PC-3 (cell line): ENCODE measurements around the gene KRTAP2-2. TPM values are rescaled to one million over a fixed set of nuclear protein-coding genes. Genes with fewer than 3 reads are reported as not detected.
"Not testable (repeated sequence)": the region's sequence is repeated elsewhere in the genome, so short reads cannot be mapped to it uniquely, and the experiment has no call there.

Source experiments
- ATAC-seq: fragments of 200-7000 bp; cut with Tn5 transposase; 2 replicates; pipeline ENCODE4 v1.9.1; 2020; ENCODE audit warnings: mild to moderate bottlenecking, moderate library complexity
- BruUV-seq: library from RNA; stranded (reverse); fragments of 400-500 nt; replicated peaks from 2 replicates; lab custom pipeline; 2021; lab: Mats Ljungman, UMichigan
- CTCF ChIA-PET: fragments of 300-600 bp; sonication (Branson Sonifier 250); formaldehyde crosslinking; loops from one replicate; lab custom pipeline; 2022; ENCODE audit warnings: antibody characterized with exemption; lab: Charles Lee
- POLR2A ChIA-PET: fragments of 300-600 bp; sonication (Branson Sonifier 250); formaldehyde crosslinking; loops from one replicate; lab custom pipeline; 2022; ENCODE audit warnings: antibody characterized with exemption; ENCODE audit not compliant: unreplicated experiment; lab: Charles Lee
- DNase-seq: peaks from one replicate; pipeline ENCODE4 v3.0.0-alpha.2; 2015
- H2AFZ ChIP-seq: fragments of 300-600 bp; sonication (generic); 2 replicates; pipeline ENCODE4 v1.6.0; 2016; ENCODE audit warnings: antibody characterized with exemption, low read length
- H3F3A ChIP-seq: fragments of 300-600 bp; sonication (generic); one replicate; pipeline ENCODE4 v1.6.0; 2017; ENCODE audit warnings: antibody characterized with exemption, low read length, control low read depth, mild to moderate bottlenecking; ENCODE audit not compliant: unreplicated experiment
- H3K27ac ChIP-seq: fragments of 300-600 bp; sonication (generic); 2 replicates; pipeline ENCODE4 v1.5.1; 2016; ENCODE audit warnings: mild to moderate bottlenecking, low read length
- H3K27me3 ChIP-seq: fragments of 300-600 bp; sonication (generic); 2 replicates; pipeline ENCODE4 v1.6.1; 2016; ENCODE audit warnings: low read length, mixed read lengths
- H3K36me3 ChIP-seq: fragments of 300-600 bp; sonication (generic); 2 replicates; pipeline ENCODE4 v1.6.1; 2016; ENCODE audit warnings: low read depth, mixed run types, low read length, mixed read lengths
- H3K4me1 ChIP-seq: fragments of 300-600 bp; sonication (generic); 2 replicates; pipeline ENCODE4 v1.5.1; 2016; ENCODE audit warnings: low read length; ENCODE audit not compliant: insufficient read depth
- H3K4me2 ChIP-seq: fragments of 300-600 bp; sonication (generic); 2 replicates; pipeline ENCODE4 v1.6.0; 2016; ENCODE audit warnings: low read length
- H3K4me3 ChIP-seq: fragments of 300-600 bp; sonication (generic); 2 replicates; pipeline ENCODE4 v1.5.1; 2016; ENCODE audit warnings: mild to moderate bottlenecking, low read length, mixed read lengths
- H3K79me2 ChIP-seq: fragments of 300-600 bp; sonication (generic); 2 replicates; pipeline ENCODE4 v1.6.1; 2017; ENCODE audit warnings: low read length, mixed read lengths
- H3K9ac ChIP-seq: fragments of 300-600 bp; sonication (generic); 2 replicates; pipeline ENCODE4 v1.6.0; 2016; ENCODE audit warnings: mild to moderate bottlenecking, low read length
- H3K9me2 ChIP-seq: fragments of 300-600 bp; sonication (generic); replicated peaks from 2 replicates; pipeline ENCODE4 v1.6.1; 2016; ENCODE audit warnings: mixed run types, low read length, mixed read lengths
- H3K9me3 ChIP-seq: fragments of 300-600 bp; sonication (generic); 2 replicates; pipeline ENCODE4 v1.6.1; 2016; ENCODE audit warnings: low read length, mixed read lengths
- H4K20me1 ChIP-seq: fragments of 300-600 bp; sonication (generic); 2 replicates; pipeline ENCODE4 v1.6.1; 2016; ENCODE audit warnings: low read length, mixed read lengths
- EZH2 ChIP-seq: fragments of 300-600 bp; sonication (generic); IDR thresholded peaks from one replicate; pipeline ENCODE4 v1.6.1; 2017; ENCODE audit warnings: antibody characterized with exemption, mild to moderate bottlenecking, low read length; ENCODE audit not compliant: unreplicated experiment
- EZH2phosphoT487 ChIP-seq: fragments of 300-600 bp; sonication (generic); IDR thresholded peaks from 2 replicates; pipeline ENCODE4 v1.6.1; 2018; ENCODE audit warnings: mild to moderate bottlenecking, antibody characterized with exemption, low read length, borderline replicate concordance
- intact Hi-C: fragments of 100-400 bp; cut with micrococcal nuclease; formaldehyde crosslinking; loops from 2 replicates; pipeline ENCODE4 v1.9.0; 2023
- total RNA-seq: library from RNA; depleted of rRNA; stranded (reverse); fragments of >200 nt; gene quantifications from 2 replicates; pipeline ENCODE4 v1.2.3, GENCODE V29; 2014
- TF ChIP-seq, protein P1 (sequence below): fragments of 300-600 bp; sonication (generic); conservative IDR thresholded peaks from 2 replicates; pipeline ENCODE4 v1.5.1; 2017; ENCODE audit warnings: antibody characterized with exemption, low read depth, mild to moderate bottlenecking, low read length

Gene KRTAP2-2
- total RNA-seq, 1 experiment from 2014 or later = not detected

DNA sequence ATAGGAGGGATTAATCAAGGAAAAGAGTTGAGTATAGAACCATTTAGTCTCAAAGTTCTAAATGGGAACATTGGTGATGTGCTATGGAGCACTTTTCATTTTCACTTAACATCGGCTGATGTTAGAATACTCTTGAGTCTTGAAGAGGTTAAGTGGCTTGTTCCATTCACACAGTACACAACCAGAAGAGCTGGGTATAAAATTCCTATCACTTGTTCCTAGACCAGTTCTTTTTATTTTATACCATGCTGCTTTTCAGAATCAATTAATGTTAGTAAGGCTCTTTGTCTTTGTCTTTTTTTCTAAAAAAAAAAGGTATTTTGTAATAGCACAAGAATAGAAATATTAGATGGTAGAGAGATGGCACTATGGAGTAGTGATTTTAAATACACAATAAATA is 12.1 kb downstream of the KRTAP2-2 start:
- ChIA-PET POLR2A (no interaction called here), CTCF (no interaction called here)
- ATAC-seq = no peak
- Histone ChIP-seq H3K4me2 (no peak overlapping the region), H3K9me3 (no peaks in the 10 kb centered on the region), H2AFZ (no peak overlapping the region), H3K27me3 (no peaks in the 10 kb centered on the region), H3K9ac (no peak overlapping the region), H3K79me2 (no peaks in the 10 kb centered on the region), H3K9me2 (no peaks in the 10 kb centered on the region), H3K4me1 (peaks cover 1% of the 10 kb centered on the region), H3K4me3 (no peak overlapping the region), H3K36me3 (no peaks in the 10 kb centered on the region), H4K20me1 (no peaks in the 10 kb centered on the region), H3K27ac (no peak overlapping the region), H3F3A (no peaks in the 10 kb centered on the region)
- intact Hi-C loops = no loop called here
- DNase-seq = no peak
- TF ChIP-seq EZH2phosphoT487 = no peak
- TF ChIP-seq EZH2 = no peak
- TF ChIP-seq, protein P1, sequence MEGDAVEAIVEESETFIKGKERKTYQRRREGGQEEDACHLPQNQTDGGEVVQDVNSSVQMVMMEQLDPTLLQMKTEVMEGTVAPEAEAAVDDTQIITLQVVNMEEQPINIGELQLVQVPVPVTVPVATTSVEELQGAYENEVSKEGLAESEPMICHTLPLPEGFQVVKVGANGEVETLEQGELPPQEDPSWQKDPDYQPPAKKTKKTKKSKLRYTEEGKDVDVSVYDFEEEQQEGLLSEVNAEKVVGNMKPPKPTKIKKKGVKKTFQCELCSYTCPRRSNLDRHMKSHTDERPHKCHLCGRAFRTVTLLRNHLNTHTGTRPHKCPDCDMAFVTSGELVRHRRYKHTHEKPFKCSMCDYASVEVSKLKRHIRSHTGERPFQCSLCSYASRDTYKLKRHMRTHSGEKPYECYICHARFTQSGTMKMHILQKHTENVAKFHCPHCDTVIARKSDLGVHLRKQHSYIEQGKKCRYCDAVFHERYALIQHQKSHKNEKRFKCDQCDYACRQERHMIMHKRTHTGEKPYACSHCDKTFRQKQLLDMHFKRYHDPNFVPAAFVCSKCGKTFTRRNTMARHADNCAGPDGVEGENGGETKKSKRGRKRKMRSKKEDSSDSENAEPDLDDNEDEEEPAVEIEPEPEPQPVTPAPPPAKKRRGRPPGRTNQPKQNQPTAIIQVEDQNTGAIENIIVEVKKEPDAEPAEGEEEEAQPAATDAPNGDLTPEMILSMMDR = no peak
- no TSS peak for BruUV-seq

DNA sequence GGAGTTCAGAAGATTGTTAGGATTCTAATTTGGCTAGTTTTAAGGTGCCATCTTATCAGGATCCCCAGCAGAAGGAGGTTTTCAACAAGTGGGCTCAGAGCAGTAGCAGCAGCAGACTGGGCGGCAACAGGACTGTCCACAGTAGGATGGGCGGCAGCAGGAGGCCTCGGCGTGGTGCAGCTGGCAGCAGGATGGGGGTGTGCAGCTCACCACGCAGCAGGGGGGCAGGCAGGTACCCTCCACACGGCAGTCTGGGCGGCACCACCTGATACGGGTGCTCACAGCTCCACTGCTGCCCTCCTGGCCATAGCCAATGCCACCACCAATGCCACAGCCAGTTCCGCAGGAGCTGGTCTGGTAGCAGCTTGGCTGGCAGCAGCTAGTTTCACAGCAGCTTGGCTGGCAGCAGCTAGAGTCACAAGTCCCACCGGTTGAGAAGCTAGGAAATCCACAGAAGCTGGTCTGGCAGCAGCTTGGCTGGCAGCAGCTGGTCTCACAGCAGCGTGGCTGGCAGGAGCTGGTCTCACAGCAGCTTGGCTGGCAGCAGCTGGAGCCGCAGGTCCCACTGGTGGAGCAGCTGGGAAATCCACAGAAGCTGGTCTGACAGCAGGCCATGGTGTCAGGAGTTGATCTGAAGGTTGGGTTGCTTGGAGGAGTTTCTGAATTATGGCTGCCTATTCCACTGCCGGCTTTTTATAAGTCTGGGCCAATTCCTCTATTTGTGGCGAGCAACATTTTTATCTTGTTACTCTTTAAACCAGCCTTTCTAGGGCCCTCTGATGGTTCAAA is 14.1 kb downstream of the KRTAP2-2 start, which contains the start of gene KRTAP1-1:
Gene KRTAP1-1, minus strand, starts transcription at position 668 of the 789 bp plus-strand sequence. Its CDS starts 53 bp downstream, at position 615.
- H3K36me3 ChIP-seq, ATAC-seq, H4K20me1 ChIP-seq, H3K27me3 ChIP-seq, H3K27ac ChIP-seq, H3K9ac ChIP-seq, CTCF ChIA-PET, H3K79me2 ChIP-seq, H3K4me3 ChIP-seq, DNase-seq, H3K4me2 ChIP-seq, intact Hi-C loops, H2AFZ ChIP-seq, H3K9me3 ChIP-seq, BruUV-seq, POLR2A ChIA-PET, H3K9me2 ChIP-seq, H3K4me1 ChIP-seq, H3F3A ChIP-seq: not testable (repeated sequence)

DNA sequence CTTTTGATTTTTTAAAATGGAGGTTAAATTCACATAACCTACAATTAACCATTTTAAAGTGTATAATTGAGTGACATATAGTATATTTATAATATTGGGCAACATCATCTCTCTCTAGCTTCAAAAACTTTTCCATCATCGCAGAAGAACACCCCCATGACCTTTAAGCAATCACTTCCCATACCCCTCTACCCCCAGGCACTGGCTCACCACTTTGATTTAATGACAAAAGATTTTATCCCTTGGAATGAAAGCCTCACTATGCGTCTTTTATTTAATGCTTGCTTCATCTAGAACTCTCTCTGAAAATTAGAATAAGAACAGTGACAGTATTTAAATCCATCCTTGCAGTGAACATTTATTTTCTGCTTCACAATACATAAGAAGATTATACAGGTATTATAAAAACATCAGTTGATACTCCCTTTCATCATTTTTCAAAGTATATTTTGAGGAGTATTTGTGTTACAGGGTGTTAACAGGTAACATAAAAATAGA is 17.1 kb downstream of the KRTAP2-2 start:
- no TSS peak for BruUV-seq
- intact Hi-C loops = no loop called here
- POLR2A ChIA-PET = no interaction called here

DNA sequence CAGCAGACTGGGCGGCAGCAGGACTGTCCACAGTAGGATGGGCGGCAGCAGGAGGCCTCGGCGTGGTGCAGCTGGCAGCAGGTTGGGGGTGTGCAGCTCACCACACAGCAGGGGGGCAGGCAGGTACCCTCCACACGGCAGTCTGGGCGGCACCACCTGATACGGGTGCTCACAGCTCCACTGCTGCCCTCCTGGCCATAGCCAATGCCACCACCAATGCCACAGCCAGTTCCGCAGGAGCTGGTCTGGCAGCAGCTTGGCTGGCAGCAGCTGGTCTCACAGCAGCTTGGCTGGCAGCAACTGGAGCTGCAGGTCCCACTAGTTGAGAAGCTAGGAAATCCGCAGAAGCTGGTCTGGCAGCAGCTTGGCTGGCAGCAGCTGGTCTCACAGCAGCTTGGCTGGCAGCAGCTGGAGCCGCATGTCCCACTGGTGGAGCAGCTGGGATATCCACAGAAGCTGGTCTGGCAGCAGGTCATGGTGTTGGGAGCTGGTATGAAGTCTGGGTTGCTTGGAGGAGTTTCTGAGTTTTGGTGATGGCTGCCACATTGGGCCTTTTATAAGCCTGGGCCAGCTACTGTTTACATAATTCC is 20.6 kb downstream of the KRTAP2-2 start, which contains the start of gene KRTAP1-3:
Gene KRTAP1-3, minus strand, starts transcription at position 529 of the 590 bp plus-strand sequence. Its CDS starts 53 bp downstream, at position 476.
- H3K27me3 ChIP-seq, H3K9ac ChIP-seq, DNase-seq, H3K79me2 ChIP-seq, intact Hi-C loops, H3K4me3 ChIP-seq, BruUV-seq, H3K9me3 ChIP-seq, H4K20me1 ChIP-seq, H3K4me2 ChIP-seq, H3K36me3 ChIP-seq, H3F3A ChIP-seq, POLR2A ChIA-PET, H3K4me1 ChIP-seq, H2AFZ ChIP-seq, CTCF ChIA-PET, H3K9me2 ChIP-seq, ATAC-seq, H3K27ac ChIP-seq: not testable (repeated sequence)

More for the DNA sequence above, 17.1 kb downstream of the KRTAP2-2 start:
- Histone ChIP-seq H3K27me3 (no peaks in the 10 kb centered on the region), H4K20me1 (no peaks in the 10 kb centered on the region), H3K9ac (no peak overlapping the region), H3K27ac (no peak overlapping the region), H2AFZ (no peak overlapping the region), H3K4me2 (no peak overlapping the region), H3K4me3 (no peak overlapping the region), H3F3A (no peaks in the 10 kb centered on the region), H3K4me1 (peaks cover 6% of the 10 kb centered on the region), H3K36me3 (no peaks in the 10 kb centered on the region), H3K9me2 (no peaks in the 10 kb centered on the region), H3K79me2 (no peaks in the 10 kb centered on the region), H3K9me3 (no peaks in the 10 kb centered on the region)
- TF ChIP-seq EZH2 (no peak), EZH2phosphoT487 (no peak)
- TF ChIP-seq, protein P1 = no peak
- CTCF ChIA-PET = no interaction called here
- DNase-seq (no peak), ATAC-seq (no peak)
